ENCODE results near the gene OR2V2. TPM values are rescaled to one million over a fixed set of nuclear protein-coding genes. Genes with fewer than 3 reads are reported as not detected.

Gene OR2V2
- polyA plus RNA-seq, 1 donor from 2014 or later = not detected

GRCh38 chr5:181138258-181138657, 9.1 kb upstream of the OR2V2 start (continued):
- TF ChIP-seq EP300 (conservative IDR thresholded peaks at IDR 0.05; ENCODE audit: poor library complexity, severe bottlenecking) = no peak
- no peak for TF ChIP-seq MXI1 (conservative IDR thresholded peaks at IDR 0.05; ENCODE audit: poor library complexity, severe bottlenecking)
- no peak for TF ChIP-seq TAF1 (IDR thresholded peaks at IDR 0.05; ENCODE audit: low read depth)

GRCh38 chr5:181140766-181141165, 6.6 kb upstream of the OR2V2 start:
- Histone ChIP-seq H3K4me2 (ENCODE audit: low read length) (no peak overlapping the region), H3K9me2 (ENCODE audit: insufficient read depth, low read length) (no peaks in the 10 kb centered on the region), H3K79me2 (replicated peaks; ENCODE audit: insufficient read depth, low read length) (no peaks in the 10 kb centered on the region), H3K27ac (ENCODE audit: low read length) (no peak overlapping the region), H4K20me1 (ENCODE audit: insufficient read depth) (no peaks in the 10 kb centered on the region), H3K9me3 (ENCODE audit: low read length) (no peaks in the 10 kb centered on the region), H3K9ac (ENCODE audit: low read length) (no peak overlapping the region), H3K27me3 (ENCODE audit: insufficient read depth, low read depth, low read length) (no peaks in the 10 kb centered on the region), H3F3A (ENCODE audit: insufficient read depth, low read length, poor library complexity, severe bottlenecking) (no peaks in the 10 kb centered on the region), H3K36me3 (ENCODE audit: insufficient read depth, low read length) (no peaks in the 10 kb centered on the region), H3K4me3 (ENCODE audit: low read length) (no peak overlapping the region), H2AFZ (ENCODE audit: low read depth, low read length) (no peak overlapping the region)
- TF ChIP-seq TAF1 (IDR thresholded peaks at IDR 0.05; ENCODE audit: low read depth) (no peak), REST (IDR thresholded peaks at IDR 0.05; ENCODE audit: borderline replicate concordance) (no peak), MXI1 (conservative IDR thresholded peaks at IDR 0.05; ENCODE audit: poor library complexity, severe bottlenecking) (no peak), EZH2 (IDR thresholded peaks at IDR 0.05; ENCODE audit: borderline replicate concordance, insufficient read depth, low read length, poor library complexity, severe bottlenecking) (no peak), SMC3 (conservative IDR thresholded peaks at IDR 0.05; ENCODE audit: poor library complexity) (no peak), POLR2AphosphoS5 (IDR thresholded peaks at IDR 0.05) (no peak), CTCF (IDR thresholded peaks at IDR 0.05; ENCODE audit: poor library complexity, severe bottlenecking) (no peak), EP300 (conservative IDR thresholded peaks at IDR 0.05; ENCODE audit: poor library complexity, severe bottlenecking) (no peak), RAD21 (conservative IDR thresholded peaks at IDR 0.05) (no peak)

GRCh38 chr5:181142054-181142453, 5.3 kb upstream of the OR2V2 start:
- no peaks in the 10 kb centered on the region for H3K9me3 ChIP-seq (ENCODE audit: low read length)
- H3K4me3 ChIP-seq (ENCODE audit: low read length) = no peak overlapping the region
- H3K9ac ChIP-seq (ENCODE audit: low read length) = no peak overlapping the region
- no peak overlapping the region for H3K27ac ChIP-seq (ENCODE audit: low read length)
- no peaks in the 10 kb centered on the region for H3K36me3 ChIP-seq (ENCODE audit: insufficient read depth, low read length)
- no peak overlapping the region for H2AFZ ChIP-seq (ENCODE audit: low read depth, low read length)
- TF ChIP-seq MXI1 (conservative IDR thresholded peaks at IDR 0.05; ENCODE audit: poor library complexity, severe bottlenecking) (no peak), RAD21 (conservative IDR thresholded peaks at IDR 0.05) (no peak), CTCF (IDR thresholded peaks at IDR 0.05; ENCODE audit: poor library complexity, severe bottlenecking) (no peak), EZH2 (IDR thresholded peaks at IDR 0.05; ENCODE audit: borderline replicate concordance, insufficient read depth, low read length, poor library complexity, severe bottlenecking) (no peak), POLR2AphosphoS5 (IDR thresholded peaks at IDR 0.05) (no peak), EP300 (conservative IDR thresholded peaks at IDR 0.05; ENCODE audit: poor library complexity, severe bottlenecking) (no peak), REST (IDR thresholded peaks at IDR 0.05; ENCODE audit: borderline replicate concordance) (no peak), TAF1 (IDR thresholded peaks at IDR 0.05; ENCODE audit: low read depth) (no peak), SMC3 (conservative IDR thresholded peaks at IDR 0.05; ENCODE audit: poor library complexity) (no peak)
- no peaks in the 10 kb centered on the region for H3F3A ChIP-seq (ENCODE audit: insufficient read depth, low read length, poor library complexity, severe bottlenecking)
- H4K20me1 ChIP-seq (ENCODE audit: insufficient read depth) = no peaks in the 10 kb centered on the region
- H3K27me3 ChIP-seq (ENCODE audit: insufficient read depth, low read depth, low read length) = no peaks in the 10 kb centered on the region
- no peaks in the 10 kb centered on the region for H3K9me2 ChIP-seq (ENCODE audit: insufficient read depth, low read length)
- H3K79me2 ChIP-seq (replicated peaks; ENCODE audit: insufficient read depth, low read length) = no peaks in the 10 kb centered on the region
- H3K4me2 ChIP-seq (ENCODE audit: low read length) = no peak overlapping the region
